Spleen (tissue), 7 donors: ENCODE data around the gene C2orf76.

ENCODE experiments used
- CTCF ChIP-seq, 11 experiments: fragments of 200-600 bp in 7 of 11; fragments of 450-650 bp in 4 of 11; sonication (generic) in 4 of 11; IDR thresholded peaks in 8 of 11; conservative IDR thresholded peaks in 3 of 11; 1 replicate in 7 of 11; 2 replicates in 4 of 11; pipeline versions ENCODE4 v1.4.0 to v1.8.0; 2016 to 2021; ENCODE audit warnings: antibody characterized with exemption in 11 of 11, inconsistent platforms in 4 of 11, mild to moderate bottlenecking in 1 of 11
- POLR2A ChIP-seq, 3 donors: fragments of 450-650 bp; IDR thresholded peaks; one replicate each; pipeline ENCODE4 v1.5.1; 2017; ENCODE audit warnings: antibody characterized with exemption in 3 of 3, mild to moderate bottlenecking in 1 of 3
- POLR2AphosphoS5 ChIP-seq, 3 donors: sonication (generic); formaldehyde crosslinking; IDR thresholded peaks; one replicate each; pipeline ENCODE4 v1.5.1; 2017; ENCODE audit warnings: antibody characterized with exemption in 3 of 3
- donor health status: DM: no; HTN: no; CAD: no; lungs with moderate emphysema.
- donor health status: DM: no; HTN: no; CAD: no.
- donor health status: DM: no; HTN: no; CAD: no.

GRCh38 chr2:119327431-119327830, 39.2 kb downstream of the C2orf76 start:
- no peak for TF ChIP-seq CTCF (IDR thresholded peaks at IDR 0.05 in 8 of 11, conservative IDR thresholded peaks at IDR 0.05 in 3 of 11)
- TF ChIP-seq POLR2A (IDR thresholded peaks at IDR 0.05): no peak
- no peak for TF ChIP-seq POLR2AphosphoS5 (IDR thresholded peaks at IDR 0.05)
